ENCODE measurements around the gene LIMCH1. TPM values are rescaled to one million over a fixed set of nuclear protein-coding genes. Genes with fewer than 3 reads are reported as not detected.

Gene LIMCH1
- polyA plus RNA-seq, 1 of the 3 experiments (the other 2 are of a cell fraction) = 1.2 TPM

DNA sequence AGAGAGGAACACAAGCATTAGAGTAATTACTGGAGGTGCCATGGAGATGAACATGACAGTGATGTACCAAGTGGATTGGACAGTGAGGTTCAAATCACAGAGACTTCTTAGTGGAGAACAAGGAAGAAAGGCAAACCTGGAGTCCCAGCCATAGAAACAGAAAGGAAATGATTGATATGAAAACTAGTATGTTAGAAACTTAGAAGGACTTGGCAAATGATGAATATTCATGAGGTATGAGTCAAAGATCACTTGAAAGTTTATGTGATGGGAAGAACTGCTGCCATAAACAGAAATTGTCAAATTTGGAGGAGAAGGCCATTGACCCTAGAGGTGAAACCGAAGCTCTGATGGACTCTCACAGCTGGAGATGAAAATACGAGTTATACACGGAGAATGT lies 122.4 kb downstream of the LIMCH1 start:
- Histone ChIP-seq H3K4me1 (ENCODE audit: control insufficient read depth in 1 of 2, insufficient read depth in 2 of 2, low read depth in 1 of 2, low read length in 1 of 2) (peaks cover 0 to 3% of the 10 kb centered on the region in 2 experiments; a peak in 1 of 4 replicates), H3K9ac (no peak overlapping the region), H3F3A (replicated peaks; ENCODE audit: insufficient read depth) (no peaks in the 10 kb centered on the region), H3K27ac (ENCODE audit: low read depth in 2 of 2, low read length in 1 of 2) (no peak overlapping the region), H3K9me2 (no peaks in the 10 kb centered on the region), H3K4me2 (no peak overlapping the region), H3K79me2 (ENCODE audit: insufficient read depth) (no peaks in the 10 kb centered on the region), H3K9me3 (no peaks in the 10 kb centered on the region), H2AFZ (ENCODE audit: low read depth) (no peak overlapping the region), H3K27me3 (ENCODE audit: insufficient read depth) (no peaks in the 10 kb centered on the region), H3K4me3 (ENCODE audit: low read depth in 2 of 2, low read length in 1 of 2) (no peak overlapping the region), H4K20me1 (ENCODE audit: insufficient read depth) (no peaks in the 10 kb centered on the region), H3K36me3 (replicated peaks in 1 of 2; ENCODE audit: control insufficient read depth in 1 of 2, insufficient read depth in 2 of 2, low read length in 1 of 2) (no peaks in the 10 kb centered on the region)
- 74% methylated on average over 3 of the region's 3 CpGs for WGBS (ENCODE audit: low lambda C conversion rate)
- TF ChIP-seq TAF1 (IDR thresholded peaks at IDR 0.05; ENCODE audit: borderline replicate concordance, low read depth, low read length) (no peak), RCOR1 (IDR thresholded peaks at IDR 0.05; ENCODE audit: low read length) (no peak), SMC3 (IDR thresholded peaks at IDR 0.05; ENCODE audit: low read depth, low read length) (no peak), POLR2AphosphoS5 (IDR thresholded peaks at IDR 0.05; ENCODE audit: low read depth, low read length) (no peak), TEAD4 (IDR thresholded peaks at IDR 0.05; ENCODE audit: borderline replicate concordance, insufficient read depth) (no peak), ELF1 (IDR thresholded peaks at IDR 0.05) (no peak), RXRA (IDR thresholded peaks at IDR 0.05; ENCODE audit: borderline replicate concordance, low read depth) (no peak), EZH2phosphoT487 (IDR thresholded peaks at IDR 0.05; ENCODE audit: borderline replicate concordance, low read depth) (no peak), CHD2 (IDR thresholded peaks at IDR 0.05; ENCODE audit: low read length, partially characterized antibody) (no peak), RFX5 (IDR thresholded peaks at IDR 0.05; ENCODE audit: low read length) (no peak), TCF12 (IDR thresholded peaks at IDR 0.05) (no peak), NFIC (IDR thresholded peaks at IDR 0.05; ENCODE audit: borderline replicate concordance) (no peak)
- TF ChIP-seq, protein P1, sequence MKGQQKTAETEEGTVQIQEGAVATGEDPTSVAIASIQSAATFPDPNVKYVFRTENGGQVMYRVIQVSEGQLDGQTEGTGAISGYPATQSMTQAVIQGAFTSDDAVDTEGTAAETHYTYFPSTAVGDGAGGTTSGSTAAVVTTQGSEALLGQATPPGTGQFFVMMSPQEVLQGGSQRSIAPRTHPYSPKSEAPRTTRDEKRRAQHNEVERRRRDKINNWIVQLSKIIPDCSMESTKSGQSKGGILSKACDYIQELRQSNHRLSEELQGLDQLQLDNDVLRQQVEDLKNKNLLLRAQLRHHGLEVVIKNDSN (IDR thresholded peaks at IDR 0.05; ENCODE audit: borderline replicate concordance, low read depth) = no peak
- TF ChIP-seq, protein P2, sequence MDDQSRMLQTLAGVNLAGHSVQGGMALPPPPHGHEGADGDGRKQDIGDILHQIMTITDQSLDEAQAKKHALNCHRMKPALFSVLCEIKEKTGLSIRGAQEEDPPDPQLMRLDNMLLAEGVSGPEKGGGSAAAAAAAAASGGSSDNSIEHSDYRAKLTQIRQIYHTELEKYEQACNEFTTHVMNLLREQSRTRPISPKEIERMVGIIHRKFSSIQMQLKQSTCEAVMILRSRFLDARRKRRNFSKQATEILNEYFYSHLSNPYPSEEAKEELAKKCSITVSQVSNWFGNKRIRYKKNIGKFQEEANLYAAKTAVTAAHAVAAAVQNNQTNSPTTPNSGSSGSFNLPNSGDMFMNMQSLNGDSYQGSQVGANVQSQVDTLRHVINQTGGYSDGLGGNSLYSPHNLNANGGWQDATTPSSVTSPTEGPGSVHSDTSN (IDR thresholded peaks at IDR 0.05) = no peak
- TF ChIP-seq, protein P3, sequence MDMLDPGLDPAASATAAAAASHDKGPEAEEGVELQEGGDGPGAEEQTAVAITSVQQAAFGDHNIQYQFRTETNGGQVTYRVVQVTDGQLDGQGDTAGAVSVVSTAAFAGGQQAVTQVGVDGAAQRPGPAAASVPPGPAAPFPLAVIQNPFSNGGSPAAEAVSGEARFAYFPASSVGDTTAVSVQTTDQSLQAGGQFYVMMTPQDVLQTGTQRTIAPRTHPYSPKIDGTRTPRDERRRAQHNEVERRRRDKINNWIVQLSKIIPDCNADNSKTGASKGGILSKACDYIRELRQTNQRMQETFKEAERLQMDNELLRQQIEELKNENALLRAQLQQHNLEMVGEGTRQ (IDR thresholded peaks at IDR 0.05; ENCODE audit: borderline replicate concordance, low read depth, low read length) = no peak
- no peak for DNase-seq
- CTCF ChIA-PET = interaction anchor here (0.9 to 6.1 kb wide), 15 partner anchors 16 to 402 kb away, joined by 3 to 92 read pairs (median 8); partner anchors contain the start of gene UCHL1
- POLR2A ChIA-PET = no interaction called here
